Skeletal muscle tissue (tissue), 1 donor: ENCODE results near the gene KRTAP10-4. TPM values are rescaled to one million over a fixed set of nuclear protein-coding genes. Genes with fewer than 3 reads are reported as not detected.

ENCODE experiments used
- total RNA-seq: library from RNA; depleted of rRNA; stranded (reverse); fragments of >200 nt; gene quantifications from one replicate; pipeline ENCODE4 v1.2.3, GENCODE V29; 2014

The KRTAP10-4 gene
- total RNA-seq, 1 donor from 2014 or later = not detected

Other genes with a start within 250 kb of the KRTAP10-4 start
- 11.0 TPM for gene CFAP410, start 234.3 kb upstream of the KRTAP10-4 start, total RNA-seq
- gene TRPM2, start 220.1 kb upstream of the KRTAP10-4 start, total RNA-seq = 1.6 TPM
- gene LRRC3, start 118.2 kb upstream of the KRTAP10-4 start, total RNA-seq = 0.52 TPM
- gene KRTAP10-1, start 33.5 kb upstream of the KRTAP10-4 start, total RNA-seq = not detected
- not detected for gene KRTAP10-2, start 22.2 kb upstream of the KRTAP10-4 start, total RNA-seq
- gene KRTAP10-3, start 14.9 kb upstream of the KRTAP10-4 start, total RNA-seq = not detected
- not detected for gene KRTAP10-5, start 6.9 kb downstream of the KRTAP10-4 start, total RNA-seq
- not detected for gene KRTAP10-6, start 18.8 kb downstream of the KRTAP10-4 start, total RNA-seq
- gene KRTAP10-7, start 26.9 kb downstream of the KRTAP10-4 start, total RNA-seq = not detected
- gene KRTAP10-8, start 38.4 kb downstream of the KRTAP10-4 start, total RNA-seq = not detected
- gene KRTAP10-9, start 53.4 kb downstream of the KRTAP10-4 start, total RNA-seq = not detected
- not detected for gene KRTAP10-10, start 63.6 kb downstream of the KRTAP10-4 start, total RNA-seq
- not detected for gene KRTAP10-11, start 72.7 kb downstream of the KRTAP10-4 start, total RNA-seq
- gene KRTAP12-4, start 80.9 kb downstream of the KRTAP10-4 start, total RNA-seq = not detected
- gene KRTAP12-3, start 84.2 kb downstream of the KRTAP10-4 start, total RNA-seq = not detected
- gene KRTAP12-2, start 93.2 kb downstream of the KRTAP10-4 start, total RNA-seq = not detected
- gene KRTAP12-1, start 108.4 kb downstream of the KRTAP10-4 start, total RNA-seq = not detected
- gene KRTAP10-12, start 123.4 kb downstream of the KRTAP10-4 start, total RNA-seq = not detected
- gene TSPEAR, start 137.8 kb downstream of the KRTAP10-4 start, total RNA-seq = not detected
- 60.5 TPM for gene UBE2G2, start 228.1 kb downstream of the KRTAP10-4 start, total RNA-seq
- gene SUMO3, start 244.3 kb downstream of the KRTAP10-4 start, total RNA-seq = 28.7 TPM